CD1c-positive myeloid dendritic cell (primary cell): Measurements from ENCODE around the gene TMEM87B.
"Not testable (repeated sequence)": the region's sequence is repeated elsewhere in the genome, so short reads cannot be mapped to it uniquely, and the experiment has no call there.

ENCODE experiments used
- DNase-seq: peaks from one replicate; pipeline ENCODE4 v3.0.0-alpha.2; 2016; ENCODE audit errors: extremely low spot score

The TMEM87B gene

GRCh38 chr2:112133344-112133743, 78.3 kb downstream of the TMEM87B start:
- DNase-seq: no peak

GRCh38 chr2:112134120-112134519, 79.1 kb downstream of the TMEM87B start:
- DNase-seq: no peak

DNA sequence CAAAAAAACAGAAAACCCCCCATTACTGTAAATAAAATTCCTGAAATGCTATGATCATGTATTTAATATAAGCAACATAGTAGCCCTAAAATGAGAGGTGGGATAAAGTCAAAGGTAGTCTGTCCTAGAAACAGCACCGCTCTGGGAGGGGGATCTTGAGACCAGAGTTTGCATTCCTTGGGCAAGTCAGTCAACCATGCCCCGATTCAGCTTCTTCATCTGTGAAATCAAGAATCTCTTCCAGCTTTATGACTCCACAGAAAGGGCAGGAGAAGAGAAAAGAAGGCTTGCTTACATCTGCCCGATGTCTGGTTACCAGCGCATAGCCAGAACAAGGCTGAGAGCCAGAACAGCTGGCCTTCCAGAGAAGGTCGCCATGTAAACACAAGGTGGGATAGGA, 81.0 kb downstream of the TMEM87B start:
- DNase-seq: no peak

DNA sequence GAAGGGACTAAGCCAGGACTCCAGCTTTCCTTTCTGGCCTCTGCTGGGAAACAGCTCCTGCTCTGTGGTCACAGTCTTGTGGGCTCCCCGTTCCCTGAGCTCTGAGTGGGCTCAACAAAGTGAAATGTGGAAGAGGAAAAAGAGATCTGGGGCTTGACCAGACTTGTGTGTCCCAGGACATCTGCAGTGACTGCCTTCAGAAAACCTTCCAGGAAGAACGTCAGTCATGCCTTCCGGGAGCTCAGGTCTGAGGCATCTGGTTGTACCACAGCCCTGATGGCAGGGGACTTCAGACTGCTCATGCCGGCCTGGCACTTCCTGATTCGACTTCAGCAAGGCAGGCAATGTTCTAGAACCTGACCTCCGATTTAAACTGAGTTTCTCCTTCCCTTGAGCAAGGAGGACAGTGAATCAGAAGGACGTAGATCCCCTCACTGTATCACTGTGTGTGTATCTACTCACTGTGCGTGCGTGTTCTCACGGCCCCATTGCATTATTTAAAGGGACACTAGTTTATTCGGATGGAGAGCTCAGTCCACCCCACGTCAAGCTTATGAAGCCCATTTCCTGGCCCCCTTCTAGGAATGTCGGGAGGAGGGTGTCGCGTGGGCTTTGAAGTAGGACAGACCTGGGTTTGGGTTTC, 82.6 kb downstream of the TMEM87B start:
- peak; percentile 29 for DNase-seq

DNA sequence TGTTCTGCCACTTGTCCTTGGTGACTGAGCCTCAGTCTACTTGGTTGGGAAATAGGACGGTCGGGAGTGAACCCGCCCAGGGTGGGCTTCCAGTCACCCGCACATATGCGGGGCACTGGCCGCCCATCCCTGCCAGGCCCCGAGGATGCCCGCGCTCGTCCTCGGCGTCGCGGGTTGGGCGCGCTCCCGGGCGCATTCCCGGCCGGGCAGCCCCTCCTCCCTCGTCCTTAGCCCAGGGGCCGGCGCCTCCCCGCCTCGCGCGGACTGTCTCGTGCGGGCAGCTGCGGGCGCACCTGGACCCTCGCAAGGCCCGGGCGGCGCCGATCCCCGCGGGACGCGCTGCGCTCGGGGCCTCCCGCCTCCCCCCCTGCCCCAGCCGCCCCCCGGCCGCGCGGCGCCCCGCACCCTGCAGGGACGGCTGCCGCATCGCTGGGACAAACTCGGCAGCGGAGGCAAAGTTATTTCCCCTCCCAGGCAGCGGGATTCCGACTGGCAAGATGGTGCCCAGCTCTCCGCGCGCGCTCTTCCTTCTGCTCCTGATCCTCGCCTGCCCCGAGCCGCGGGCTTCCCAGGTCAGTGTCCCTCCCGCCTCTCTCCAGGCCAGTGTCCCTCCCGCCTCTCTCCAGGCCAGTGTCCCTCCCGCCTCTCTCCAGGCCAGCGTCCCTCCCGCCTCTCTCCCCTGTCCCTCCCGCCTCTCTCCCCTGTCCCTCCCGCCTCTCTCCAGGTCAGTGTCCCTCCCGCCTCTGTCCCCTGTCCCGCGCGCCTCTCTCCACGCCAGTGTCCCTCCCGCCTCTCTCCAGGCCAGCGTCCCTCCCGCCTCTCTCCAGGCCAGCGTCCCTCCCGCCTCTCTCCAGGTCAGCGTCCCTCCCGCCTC, 83.3 kb downstream of the TMEM87B start, which contains the start of gene FBLN7:
Gene FBLN7, plus strand, starts transcription at position 227 of the 874 bp plus-strand sequence. Its CDS starts 271 bp downstream, at position 498.
- no peak for DNase-seq

GRCh38 chr2:112139033-112139614, 84.1 kb downstream of the TMEM87B start:
- not testable (repeated sequence) for DNase-seq

GRCh38 chr2:112139661-112140204, 84.7 kb downstream of the TMEM87B start:
- not testable (repeated sequence) for DNase-seq

DNA sequence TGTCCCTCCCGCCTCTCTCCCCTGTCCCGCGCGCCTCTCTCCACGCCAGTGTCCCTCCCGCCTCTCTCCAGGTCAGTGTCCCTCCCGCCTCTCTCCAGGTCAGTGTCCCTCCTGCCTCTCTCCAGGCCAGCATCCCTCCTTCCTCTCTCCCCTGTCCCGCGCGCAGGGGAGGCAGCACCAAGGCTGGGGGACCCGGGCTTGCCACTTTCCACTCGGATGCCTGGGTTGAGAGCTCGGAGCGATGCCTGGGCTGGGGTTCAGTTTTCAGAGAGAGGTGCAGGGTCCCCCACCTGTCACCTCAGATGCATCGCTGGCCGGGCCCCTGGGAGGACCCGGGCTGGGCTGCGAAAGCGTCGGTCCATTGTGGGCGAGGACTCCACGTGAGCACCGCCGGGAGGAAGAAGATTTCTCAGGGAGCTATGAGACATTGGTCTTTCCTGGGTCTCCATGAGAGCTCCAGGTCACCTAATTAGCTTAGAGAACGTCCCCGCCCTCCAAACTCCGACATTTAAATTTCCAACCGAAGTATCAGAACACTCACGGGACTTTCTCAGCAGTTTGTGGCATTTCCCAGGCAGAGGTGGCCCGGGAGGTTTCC, 85.2 kb downstream of the TMEM87B start:
- no peak for DNase-seq

DNA sequence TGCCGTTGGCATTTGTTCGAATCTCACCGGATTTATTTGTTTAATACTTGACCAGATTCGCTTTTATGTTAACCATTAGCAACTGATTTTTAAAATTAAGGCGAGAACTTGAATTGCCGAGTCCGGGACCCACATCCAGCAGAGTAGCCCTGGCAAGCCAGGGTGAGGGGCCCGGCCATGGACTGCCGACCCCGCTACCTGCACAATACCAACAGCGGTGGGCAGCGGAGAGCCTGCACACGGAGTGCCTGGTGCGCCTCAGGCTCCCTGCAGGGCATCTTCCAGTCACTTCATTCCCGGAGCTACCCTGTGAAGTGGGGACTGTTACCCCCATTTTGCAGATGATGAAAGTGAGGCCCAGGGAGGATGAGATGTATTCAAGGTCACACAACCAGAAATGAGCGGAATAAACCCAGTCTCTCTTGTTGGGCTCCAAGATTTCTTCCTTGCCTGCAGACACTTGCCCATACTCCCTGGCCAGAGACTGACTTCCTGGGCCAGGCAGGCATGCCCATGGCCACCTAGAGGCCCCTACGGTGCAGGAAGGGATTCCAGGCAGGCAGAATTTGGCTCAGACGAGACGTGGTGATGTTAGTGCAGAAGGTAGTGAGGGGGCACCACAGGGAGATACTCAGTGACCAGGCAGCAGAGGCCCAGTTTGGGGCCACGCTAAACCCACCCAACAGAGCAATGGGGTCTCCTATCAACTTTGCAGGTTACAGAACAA, 86.0 kb downstream of the TMEM87B start:
- DNase-seq: no peak

- no peak for DNase-seq
Observed at GRCh38 chr2:112141626-112142007, 86.5 kb downstream of the TMEM87B start.

DNA sequence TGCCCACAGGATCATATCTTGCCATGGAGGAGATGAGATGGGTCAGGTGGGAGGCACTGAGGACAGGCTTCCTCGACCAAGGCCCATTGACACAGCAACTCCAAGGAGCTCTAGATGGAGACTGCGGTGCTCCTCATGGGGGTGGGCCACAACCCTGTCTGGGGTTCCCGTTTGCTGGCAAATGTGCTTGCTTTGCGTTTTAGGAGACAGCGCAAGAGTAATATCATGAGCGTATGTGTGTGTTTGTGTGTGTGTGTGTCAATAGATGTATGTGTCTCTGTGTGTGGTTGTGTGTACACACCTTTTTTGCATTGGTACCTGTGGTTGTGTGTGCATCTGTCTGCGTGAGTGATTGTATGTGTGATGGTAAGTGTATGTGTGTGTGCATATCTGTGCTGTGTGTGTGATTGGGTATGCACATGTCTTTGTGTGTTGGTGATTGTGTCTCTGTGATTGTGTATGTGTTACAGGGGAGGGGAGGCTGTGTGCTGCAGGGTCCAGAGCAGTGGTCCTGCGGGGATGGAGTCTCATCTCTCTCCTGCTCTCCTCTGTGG, 87.5 kb downstream of the TMEM87B start:
- no peak for DNase-seq

- no peak for DNase-seq
Observed at GRCh38 chr2:112143150-112143549, 88.1 kb downstream of the TMEM87B start.

- DNase-seq: no peak
Observed at GRCh38 chr2:112144966-112145365, 89.9 kb downstream of the TMEM87B start.

GRCh38 chr2:112147382-112148168, 92.5 kb downstream of the TMEM87B start:
- no peak for DNase-seq

DNA sequence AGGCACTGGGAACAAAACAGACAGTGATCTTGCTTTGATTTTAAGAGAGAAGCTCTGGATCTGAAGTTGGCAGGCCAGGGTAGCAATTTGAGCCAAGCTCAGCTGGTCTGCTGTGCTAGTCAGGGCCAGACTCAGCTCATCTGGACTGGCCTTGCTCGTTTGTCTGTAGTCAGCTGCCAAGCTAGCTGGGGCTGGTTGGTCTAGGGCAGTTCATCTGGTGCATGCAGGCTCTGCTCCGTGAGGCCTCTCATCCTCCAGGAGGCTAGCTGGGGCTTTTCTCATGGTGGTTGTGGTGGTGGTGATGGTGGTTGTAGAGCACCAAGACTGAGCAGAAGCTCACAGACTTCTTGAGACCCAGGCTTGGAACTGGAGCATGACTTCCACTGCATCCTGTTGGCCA, 93.4 kb downstream of the TMEM87B start:
- no peak for DNase-seq

DNA sequence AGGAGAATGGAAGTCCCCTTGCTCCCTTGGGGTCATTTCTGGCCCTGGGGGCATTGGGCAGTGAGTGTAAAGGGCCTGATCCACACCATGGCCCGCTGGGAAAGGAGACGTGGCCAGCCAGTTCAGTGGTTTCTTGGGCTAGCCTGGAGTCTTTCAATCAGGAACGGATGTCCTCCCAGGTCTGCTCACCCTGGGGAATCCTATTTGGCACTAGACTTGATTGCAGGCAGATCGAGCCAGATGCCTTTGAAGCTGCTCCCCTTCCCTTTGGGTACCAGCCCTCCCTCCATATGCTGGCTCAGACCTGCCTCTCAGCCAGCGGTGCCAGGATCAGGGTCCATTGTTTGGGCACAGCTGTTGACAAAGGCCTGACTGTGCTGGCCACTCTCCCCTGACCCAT, 94.1 kb downstream of the TMEM87B start:
- no peak for DNase-seq

GRCh38 chr2:112149866-112150435, 94.9 kb downstream of the TMEM87B start:
- no peak for DNase-seq

- no peak for DNase-seq
Observed at GRCh38 chr2:112150447-112150846, 95.4 kb downstream of the TMEM87B start.

DNA sequence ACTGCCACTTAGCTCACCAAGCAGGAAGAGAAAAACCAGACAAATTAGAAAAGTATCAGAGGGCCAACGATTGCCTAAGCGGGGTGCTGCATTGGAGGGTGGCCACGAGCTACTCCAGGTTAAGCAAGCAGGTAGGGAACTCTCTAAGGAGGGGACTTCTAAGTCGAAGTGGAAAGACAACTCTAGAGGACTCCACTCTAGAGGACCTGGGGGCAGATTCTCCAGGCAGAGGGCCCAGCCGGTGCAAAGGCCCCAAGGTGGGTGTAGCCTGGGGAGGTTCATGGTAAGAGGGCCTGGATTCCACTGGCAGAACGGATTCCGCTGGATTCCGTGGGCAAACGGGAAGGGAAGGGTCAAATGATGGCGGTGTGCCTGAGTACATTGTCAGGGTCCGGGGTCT, 95.8 kb downstream of the TMEM87B start:
- no peak for DNase-seq

- no peak for DNase-seq
Observed at GRCh38 chr2:112151271-112151670, 96.2 kb downstream of the TMEM87B start.
